NCI-H345 treated with DMSO at 0.1 percent for 48 hours (cell line): ENCODE measurements around the gene SSH3.

ENCODE experiments used
- DNase-seq: peaks from one replicate; lab custom pipeline; 2025; ENCODE audit not compliant: unreplicated experiment; lab: John Stamatoyannopoulos, UW

Gene SSH3

GRCh38 chr11:67290801-67291200 is 12.5 kb upstream of the SSH3 start:
- no peak for DNase-seq

DNA sequence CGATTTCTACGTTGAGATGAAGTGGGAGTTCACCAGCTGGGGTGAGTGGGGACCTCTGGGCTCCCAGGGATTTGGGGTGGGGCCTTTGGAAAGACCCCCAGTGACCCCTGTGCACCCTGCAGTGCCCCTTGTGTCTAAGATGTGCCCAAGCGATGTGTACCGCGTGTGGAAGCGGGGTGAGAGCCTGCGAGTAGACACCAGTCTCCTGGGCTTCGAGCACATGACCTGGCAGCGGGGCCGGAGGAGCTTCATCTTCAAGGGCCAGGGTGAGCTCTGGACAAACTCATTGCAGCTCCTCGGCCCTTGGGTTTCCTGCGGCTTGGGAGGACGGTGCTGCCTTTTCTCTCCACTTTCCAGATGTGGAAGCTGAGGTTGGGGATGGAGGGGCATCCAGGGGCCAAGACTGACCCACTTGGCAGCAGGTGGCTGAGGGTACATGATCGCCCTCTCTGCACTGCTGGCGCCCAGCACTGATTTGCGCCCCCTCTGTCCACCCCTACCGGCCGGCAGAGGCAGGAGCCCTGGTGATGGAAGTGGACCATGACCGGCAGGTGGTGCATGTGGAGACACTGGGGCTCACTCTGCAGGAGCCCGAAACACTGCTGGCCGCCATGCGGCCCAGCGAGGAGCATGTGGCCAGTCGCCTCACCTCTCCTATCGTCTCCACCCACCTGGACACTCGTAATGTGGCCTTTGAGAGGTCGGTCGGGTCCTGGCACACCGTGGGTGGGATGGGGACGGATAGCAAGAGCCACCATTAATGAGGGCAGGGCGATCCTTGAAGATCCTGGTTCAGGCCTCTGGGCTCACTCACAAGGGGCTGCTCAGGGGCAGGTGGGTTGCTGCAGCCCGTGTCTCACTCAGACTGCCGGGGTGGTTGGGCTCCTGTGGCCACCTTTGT is 11.6 kb upstream of the SSH3 start:
- no peak for DNase-seq

GRCh38 chr11:67292671-67293070 is 10.7 kb upstream of the SSH3 start:
- no peak for DNase-seq

- no peak for DNase-seq
Observed at GRCh38 chr11:67293090-67293489, 10.2 kb upstream of the SSH3 start.

GRCh38 chr11:67295846-67296245 is 7.5 kb upstream of the SSH3 start:
- DNase-seq: no peak

- no peak for DNase-seq
Observed at GRCh38 chr11:67298786-67299185, 4.5 kb upstream of the SSH3 start.

DNA sequence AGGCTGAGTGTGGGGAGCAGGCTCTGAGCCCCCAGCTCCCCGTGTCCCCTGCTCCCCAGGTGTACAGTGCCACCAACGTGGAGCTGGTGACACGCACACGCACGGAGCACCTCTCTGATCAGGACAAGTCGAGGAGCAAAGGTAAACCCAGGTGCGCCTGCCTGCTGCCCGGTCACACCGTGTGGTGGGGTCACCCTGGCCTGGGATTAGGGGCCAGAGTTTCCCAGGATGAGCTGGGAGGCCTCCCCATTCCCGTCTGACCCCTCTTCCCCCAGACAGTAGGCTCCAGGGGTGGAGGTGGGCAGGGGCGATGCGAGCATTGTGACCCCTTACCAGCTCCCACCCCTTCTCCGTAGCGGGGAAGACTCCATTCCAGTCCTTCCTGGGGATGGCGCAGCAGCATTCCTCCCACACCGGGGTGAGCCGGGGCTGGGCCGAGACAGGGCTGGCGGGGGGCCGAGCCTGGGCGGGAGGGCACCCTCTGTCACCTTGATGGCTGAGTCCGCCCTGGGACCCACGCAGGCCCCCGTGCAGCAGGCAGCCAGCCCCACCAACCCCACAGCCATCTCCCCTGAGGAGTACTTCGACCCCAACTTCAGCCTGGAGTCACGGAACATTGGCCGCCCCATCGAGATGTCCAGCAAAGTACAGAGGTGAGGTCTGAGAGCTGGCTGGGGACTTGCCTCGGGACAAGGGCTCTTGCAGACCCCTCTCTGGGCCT is 3.7 kb upstream of the SSH3 start:
- DNase-seq: no peak

DNA sequence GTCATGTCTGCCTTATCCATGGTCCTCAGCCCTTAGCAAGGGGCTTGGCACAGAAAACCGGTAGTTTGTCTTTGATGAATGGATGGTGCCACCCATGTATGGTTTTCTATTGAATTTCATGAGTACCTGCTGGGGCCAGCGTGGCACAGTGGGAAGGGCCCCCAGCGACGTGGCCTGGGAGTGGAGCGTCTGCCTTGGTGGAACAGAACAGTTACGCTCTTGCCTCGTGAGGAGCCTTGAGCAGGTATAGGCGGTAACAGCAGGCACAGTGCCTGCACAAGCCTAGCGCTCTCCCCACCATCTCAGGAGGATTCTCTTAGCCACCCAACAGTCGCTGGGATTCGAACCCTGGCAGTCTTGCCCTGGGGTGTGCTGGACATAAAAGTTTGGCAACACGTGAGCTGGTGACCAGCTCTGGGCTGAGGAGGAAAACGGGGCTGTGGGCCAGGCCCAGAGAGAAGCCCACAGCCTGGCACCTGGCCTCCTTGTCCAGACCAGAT is 3.0 kb upstream of the SSH3 start:
- no peak for DNase-seq

- DNase-seq: no peak
Observed at GRCh38 chr11:67300756-67301312, 2.5 kb upstream of the SSH3 start.

DNA sequence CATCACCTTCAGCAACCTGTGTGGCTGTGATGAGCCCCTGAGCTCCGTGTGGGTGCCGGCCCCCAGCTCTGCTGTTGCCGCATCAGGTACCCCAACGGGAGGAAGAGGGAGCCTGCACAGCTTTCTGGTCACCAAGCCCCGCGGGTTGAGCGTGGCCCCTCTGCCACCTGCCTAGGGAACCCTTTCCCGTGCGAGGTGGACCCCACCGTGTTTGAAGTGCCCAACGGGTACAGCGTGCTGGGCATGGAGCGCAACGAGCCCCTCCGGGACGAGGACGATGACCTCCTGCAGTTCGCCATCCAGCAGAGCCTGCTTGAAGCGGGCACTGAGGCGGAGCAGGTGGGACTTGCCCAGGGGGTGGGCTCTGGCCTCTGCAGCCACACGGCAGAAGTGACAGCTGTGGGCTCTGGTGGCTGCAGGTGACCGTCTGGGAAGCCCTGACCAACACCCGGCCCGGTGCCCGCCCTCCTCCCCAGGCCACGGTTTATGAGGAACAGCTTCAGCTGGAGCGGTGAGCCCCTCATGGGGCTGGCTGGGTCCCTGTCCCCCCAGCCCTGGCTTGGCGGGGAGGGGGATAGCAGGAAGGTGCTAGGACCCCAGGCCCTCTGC is 1.9 kb upstream of the SSH3 start:
- DNase-seq: no peak

- peak; percentile 65 for DNase-seq
Observed at GRCh38 chr11:67301951-67302516, 1.3 kb upstream of the SSH3 start.

DNA sequence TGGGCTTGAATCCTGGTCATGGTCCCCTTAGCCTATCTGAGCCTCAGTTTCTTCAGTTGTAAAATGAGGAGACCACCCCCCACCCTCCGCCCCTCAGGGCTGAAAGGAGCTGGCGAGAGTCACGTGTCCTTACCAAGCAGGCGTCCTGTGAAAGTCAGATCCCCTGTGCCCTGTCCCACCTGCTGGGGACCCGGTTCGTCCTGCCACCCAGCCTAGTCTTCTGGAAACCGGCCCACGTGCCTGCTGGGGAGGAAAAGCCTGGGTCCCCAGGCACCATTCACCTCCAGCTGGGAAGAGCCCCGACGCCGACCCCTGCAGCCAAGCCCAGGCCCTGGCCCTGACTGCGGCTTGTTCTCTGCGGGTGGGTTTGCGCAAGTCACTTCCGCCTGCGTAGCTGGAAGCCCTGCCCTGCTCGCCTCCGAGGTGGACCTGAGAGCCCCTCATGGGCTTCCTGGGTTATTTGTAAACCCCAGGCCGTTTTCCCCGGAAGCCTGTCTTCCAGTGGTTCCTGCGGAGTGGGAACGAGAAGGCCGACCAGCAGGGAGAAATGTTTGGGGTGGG is 679 bp upstream of the SSH3 start:
- DNase-seq: peak; percentile 8

- DNase-seq: no peak
Observed at GRCh38 chr11:67303835-67304411, 593 bp downstream of the SSH3 start.

GRCh38 chr11:67304511-67305113 is 1.3 kb downstream of the SSH3 start:
- DNase-seq: no peak

- no peak for DNase-seq
Observed at GRCh38 chr11:67306769-67307544, 3.6 kb downstream of the SSH3 start.

- no peak for DNase-seq
Observed at GRCh38 chr11:67307545-67308001, 4.2 kb downstream of the SSH3 start.

- no peak for DNase-seq
Observed at GRCh38 chr11:67308031-67308866, 4.9 kb downstream of the SSH3 start.

- no peak for DNase-seq
Observed at GRCh38 chr11:67309166-67309565, 5.8 kb downstream of the SSH3 start.
